Karpas-422 (cell line): ENCODE data around the gene PKN1. TPM values are rescaled to one million over a fixed set of nuclear protein-coding genes. Genes with fewer than 3 reads are reported as not detected.

Experiments used
- DNase-seq: peaks from one replicate; pipeline ENCODE4 v3.0.0-alpha.2; 2015
- H2AFZ ChIP-seq: fragments of 200-600 bp; sonication (generic); 2 replicates; pipeline ENCODE4 v1.6.1; 2014; ENCODE audit warnings: antibody characterized with exemption, low read length, mixed read lengths
- H3K27ac ChIP-seq: fragments of 200-600 bp; sonication (generic); 2 replicates; pipeline ENCODE4 v1.5.1; 2014; ENCODE audit warnings: mild to moderate bottlenecking, low read length, moderate library complexity
- H3K27me3 ChIP-seq: fragments of 200-600 bp; sonication (generic); 2 replicates; pipeline ENCODE4 v1.6.1; 2014; ENCODE audit warnings: low read length, mixed read lengths
- H3K36me3 ChIP-seq: fragments of 200-600 bp; sonication (generic); 2 replicates; pipeline ENCODE4 v1.6.1; 2014; ENCODE audit warnings: low read length, mixed read lengths; ENCODE audit not compliant: insufficient read depth
- H3K4me1 ChIP-seq: fragments of 200-600 bp; sonication (generic); 2 replicates; pipeline ENCODE4 v1.6.1; 2014; ENCODE audit warnings: mild to moderate bottlenecking, low read length, mixed read lengths
- H3K4me2 ChIP-seq: fragments of 200-600 bp; sonication (generic); 2 replicates; pipeline ENCODE4 v1.6.1; 2014; ENCODE audit warnings: low read length, low read depth, mild to moderate bottlenecking; ENCODE audit not compliant: poor library complexity, severe bottlenecking
- H3K4me3 ChIP-seq: fragments of 200-600 bp; sonication (generic); 2 replicates; pipeline ENCODE4 v1.5.1; 2014; ENCODE audit warnings: mild to moderate bottlenecking, antibody characterized with exemption, low read length, mixed read lengths
- H3K79me2 ChIP-seq: fragments of 200-600 bp; sonication (generic); 2 replicates; pipeline ENCODE4 v1.6.1; 2014; ENCODE audit warnings: mild to moderate bottlenecking, low read length, mixed read lengths
- H3K9ac ChIP-seq: fragments of 200-600 bp; sonication (generic); 2 replicates; pipeline ENCODE4 v1.6.0; 2014; ENCODE audit warnings: low read length
- H3K9me2 ChIP-seq: fragments of 200-600 bp; sonication (generic), shearing (Covaris generic); replicated peaks from 2 replicates; pipeline ENCODE4 v1.6.0; 2014; ENCODE audit warnings: mild to moderate bottlenecking, low read length, moderate library complexity; ENCODE audit not compliant: insufficient read depth
- H3K9me3 ChIP-seq: fragments of 300-700, 200-600 bp; sonication (generic); 2 replicates; pipeline ENCODE4 v1.6.1; 2014; ENCODE audit warnings: low read length, mixed read lengths
- H4K20me1 ChIP-seq: fragments of 200-600 bp; sonication (generic); 2 replicates; pipeline ENCODE4 v1.6.1; 2014; ENCODE audit warnings: mild to moderate bottlenecking, antibody characterized with exemption, low read length, low read depth; ENCODE audit not compliant: insufficient read depth
- total RNA-seq: library from RNA; depleted of rRNA; stranded (reverse); fragments of >200 nt; shearing (Covaris generic); gene quantifications from 2 replicates; pipeline ENCODE4 v1.2.3, GENCODE V29; 2014; ENCODE audit warnings: low replicate concordance

The PKN1 gene
- total RNA-seq, 1 experiment from 2014 or later: 66.3 TPM

- Histone ChIP-seq H3K36me3 (no peaks in the 10 kb centered on the region), H3K27ac (no peak overlapping the region), H3K9me3 (no peaks in the 10 kb centered on the region), H4K20me1 (no peaks in the 10 kb centered on the region), H3K9ac (no peak overlapping the region), H3K9me2 (no peaks in the 10 kb centered on the region), H3K4me1 (peaks cover 4% of the 10 kb centered on the region), H3K79me2 (no peaks in the 10 kb centered on the region), H2AFZ (no peak overlapping the region), H3K27me3 (no peaks in the 10 kb centered on the region), H3K4me2 (no peak overlapping the region), H3K4me3 (no peak overlapping the region)
- DNase-seq: no peak
These were observed 61.3 kb downstream of the PKN1 start for GRCh38 chr19:14494411-14494810.

- peaks cover 4% of the 10 kb centered on the region for H3K4me1 ChIP-seq
These were observed 62.0 kb downstream of the PKN1 start for GRCh38 chr19:14494910-14495671.

GRCh38 chr19:14495672-14496028, 62.5 kb downstream of the PKN1 start:
- Histone ChIP-seq H4K20me1 (no peaks in the 10 kb centered on the region), H3K9me2 (no peaks in the 10 kb centered on the region), H3K36me3 (no peaks in the 10 kb centered on the region), H3K27ac (no peak overlapping the region), H3K4me1 (peaks cover 4% of the 10 kb centered on the region), H3K9me3 (no peaks in the 10 kb centered on the region), H3K79me2 (no peaks in the 10 kb centered on the region), H3K4me3 (peak overlapping the region; percentile 57; the same call in 1 of the 2 replicates), H3K9ac (peak overlapping the region; percentile 50), H2AFZ (no peak overlapping the region), H3K27me3 (no peaks in the 10 kb centered on the region), H3K4me2 (peak overlapping the region; percentile 47)
- no peak for DNase-seq

More at GRCh38 chr19:14494910-14495671, 62.0 kb downstream of the PKN1 start:
- H3K27ac ChIP-seq: no peak overlapping the region
- no peaks in the 10 kb centered on the region for H4K20me1 ChIP-seq
- no peaks in the 10 kb centered on the region for H3K36me3 ChIP-seq
- H3K79me2 ChIP-seq: no peaks in the 10 kb centered on the region
- DNase-seq: no peak
- no peaks in the 10 kb centered on the region for H3K9me2 ChIP-seq
- H2AFZ ChIP-seq: no peak overlapping the region
- peak overlapping the region; percentile 57; the same call in 1 of the 2 replicates for H3K4me3 ChIP-seq
- H3K27me3 ChIP-seq: no peaks in the 10 kb centered on the region
- peak overlapping the region; percentile 47 for H3K4me2 ChIP-seq
- no peaks in the 10 kb centered on the region for H3K9me3 ChIP-seq
- peak overlapping the region; percentile 50; the same call in 1 of the 2 replicates for H3K9ac ChIP-seq

GRCh38 chr19:14496029-14496833, 63.1 kb downstream of the PKN1 start, which contains the start of gene GIPC1:
TSS of gene GIPC1 (minus strand) at chr19:14496127. CDS start at chr19:14482976, 13,151 bp downstream.
- no peaks in the 10 kb centered on the region for H4K20me1 ChIP-seq
- no peaks in the 10 kb centered on the region for H3K27me3 ChIP-seq
- H3K4me1 ChIP-seq: peaks cover 4% of the 10 kb centered on the region
- no peaks in the 10 kb centered on the region for H3K9me3 ChIP-seq
- peak within 1 kb of the TSS; percentile 47 for H3K4me2 ChIP-seq
- peak within 1 kb of the TSS; percentile 57; the same call in 1 of the 2 replicates for H3K4me3 ChIP-seq
- no peak within 1 kb of the TSS for H2AFZ ChIP-seq
- H3K79me2 ChIP-seq: no peaks in the 10 kb centered on the region
- no peak within 1 kb of the TSS for H3K27ac ChIP-seq
- DNase-seq: peak; percentile 81
- no peaks in the 10 kb centered on the region for H3K36me3 ChIP-seq
- no peaks in the 10 kb centered on the region for H3K9me2 ChIP-seq
- peak within 1 kb of the TSS; percentile 50 for H3K9ac ChIP-seq

GRCh38 chr19:14496834-14497227, 63.7 kb downstream of the PKN1 start:
- no peaks in the 10 kb centered on the region for H3K9me3 ChIP-seq
- no peak overlapping the region for H3K9ac ChIP-seq
- H3K9me2 ChIP-seq: no peaks in the 10 kb centered on the region
- H3K4me3 ChIP-seq: no peak overlapping the region
- no peak overlapping the region for H3K27ac ChIP-seq
- H3K4me2 ChIP-seq: no peak overlapping the region
- H2AFZ ChIP-seq: no peak overlapping the region
- DNase-seq: peak; percentile 40
- no peaks in the 10 kb centered on the region for H4K20me1 ChIP-seq
- H3K79me2 ChIP-seq: no peaks in the 10 kb centered on the region
- H3K4me1 ChIP-seq: peaks cover 4% of the 10 kb centered on the region
- H3K36me3 ChIP-seq: no peaks in the 10 kb centered on the region
- H3K27me3 ChIP-seq: no peaks in the 10 kb centered on the region

- no peaks in the 10 kb centered on the region for H3K79me2 ChIP-seq
- no peak overlapping the region for H3K4me2 ChIP-seq
- peak; percentile 37 for DNase-seq
- H3K27me3 ChIP-seq: no peaks in the 10 kb centered on the region
- H3K9me3 ChIP-seq: no peaks in the 10 kb centered on the region
- H3K4me3 ChIP-seq: no peak overlapping the region
- H3K27ac ChIP-seq: no peak overlapping the region
- H3K36me3 ChIP-seq: no peaks in the 10 kb centered on the region
- no peak overlapping the region for H3K9ac ChIP-seq
- no peaks in the 10 kb centered on the region for H3K9me2 ChIP-seq
- H3K4me1 ChIP-seq: peaks cover 4% of the 10 kb centered on the region
- H2AFZ ChIP-seq: no peak overlapping the region
- H4K20me1 ChIP-seq: no peaks in the 10 kb centered on the region
These were observed 64.3 kb downstream of the PKN1 start for GRCh38 chr19:14497228-14497921.

GRCh38 chr19:14502334-14503092, 69.4 kb downstream of the PKN1 start:
- H3K9me2 ChIP-seq: no peaks in the 10 kb centered on the region
- no peak overlapping the region for H3K9ac ChIP-seq
- H4K20me1 ChIP-seq: no peaks in the 10 kb centered on the region
- no peak overlapping the region for H3K27ac ChIP-seq
- DNase-seq: no peak
- H3K27me3 ChIP-seq: no peaks in the 10 kb centered on the region
- no peaks in the 10 kb centered on the region for H3K9me3 ChIP-seq
- no peaks in the 10 kb centered on the region for H3K36me3 ChIP-seq
- H3K4me2 ChIP-seq: no peak overlapping the region
- no peaks in the 10 kb centered on the region for H3K79me2 ChIP-seq
- H3K4me1 ChIP-seq: peaks cover 2% of the 10 kb centered on the region; the same call in 1 of the 2 replicates
- H3K4me3 ChIP-seq: no peak overlapping the region
- no peak overlapping the region for H2AFZ ChIP-seq
